Lung (tissue), 12 donors: ENCODE measurements around the gene ZDHHC7. TPM values are rescaled to one million over a fixed set of nuclear protein-coding genes. Genes with fewer than 3 reads are reported as not detected.

Experiments used
- ATAC-seq: fragments of 200-7000 bp; cut with Tn5 transposase; one replicate; pipeline ENCODE4 v1.9.1; 2020; ENCODE audit warnings: moderate number of reproducible peaks; ENCODE audit not compliant: insufficient read depth, low FRiP score
- DNase-seq, 3 donors: peaks; one replicate each; pipeline ENCODE4 v3.0.0-alpha.2; 2013 to 2017
- H3K27ac ChIP-seq, 2 donors: one replicate each; pipeline ENCODE4 v1.5.1; 2013; ENCODE audit warnings: mild to moderate bottlenecking in 2 of 2, moderate library complexity in 2 of 2, control low read depth in 1 of 2, inconsistent platforms in 1 of 2, low read depth in 1 of 2, low read length in 1 of 2
- H3K27me3 ChIP-seq, 3 donors: one replicate each; pipeline ENCODE4 v1.5.1; 2013; ENCODE audit warnings: low read length in 2 of 3; ENCODE audit not compliant: control insufficient read depth in 3 of 3, insufficient read depth in 3 of 3
- H3K36me3 ChIP-seq, 4 donors: one replicate each; pipeline ENCODE4 v1.5.1; 2013; ENCODE audit warnings: low read length in 4 of 4, mild to moderate bottlenecking in 1 of 4, moderate library complexity in 1 of 4; ENCODE audit not compliant: control insufficient read depth in 4 of 4, insufficient read depth in 4 of 4
- H3K4me1 ChIP-seq, 5 donors: one replicate each; pipeline ENCODE4 v1.5.1; 2013; ENCODE audit warnings: low read length in 5 of 5, mild to moderate bottlenecking in 2 of 5, moderate library complexity in 1 of 5; ENCODE audit not compliant: control insufficient read depth in 5 of 5, insufficient read depth in 5 of 5
- H3K4me3 ChIP-seq: one replicate; pipeline ENCODE4 v1.5.1; 2013; ENCODE audit warnings: mild to moderate bottlenecking, control low read depth, moderate library complexity
- H3K9ac ChIP-seq, 2 donors: one replicate each; pipeline ENCODE4 v1.5.1; 2013; ENCODE audit warnings: low read length in 2 of 2, control low read depth in 1 of 2; ENCODE audit not compliant: insufficient read depth in 1 of 2
- H3K9me3 ChIP-seq, 4 donors: one replicate each; pipeline ENCODE4 v1.5.1; 2013; ENCODE audit warnings: low read length in 3 of 4, mild to moderate bottlenecking in 1 of 4, moderate library complexity in 1 of 4; ENCODE audit not compliant: control insufficient read depth in 4 of 4, insufficient read depth in 3 of 4
- WGBS, 2 donors: extraction: QIAGEN DNeasy Blood & Tissue Kit; methylation state at CpG; one replicate each; pipeline ENCODE4 v1.1.7; 2013; 5-methylcytosine and 5-hydroxymethylcytosine counted together
- polyA plus RNA-seq, 2 donors: library from polyadenylated mRNA; stranded (reverse); fragments of 200-250 nt; gene quantifications; one replicate each; pipeline ENCODE4 v1.2.1, GENCODE V29; 2013
- total RNA-seq, 2 donors: library from RNA; depleted of rRNA in 1 of 2; stranded (reverse); fragments of >200 nt in 1 of 2; gene quantifications; one replicate each; pipeline ENCODE4 v1.2.1, GENCODE V29; 2014 to 2021
- TF ChIP-seq, protein P1 (sequence below): IDR thresholded peaks from 2 replicates; pipeline ENCODE4 v1.5.1; 2012; ENCODE audit warnings: mild to moderate bottlenecking; ENCODE audit errors: control extremely low read depth, extremely low read depth
- donor health status: control.
- donor health status: control.
- donor health status: Bipolar disorder and iron deficiency.
- donor health status: healthy.
- donor health status: DM: yes; HTN: yes; CAD: no.

ZDHHC7 gene
- total and polyA plus RNA-seq, 4 donors = 23.6 to 61.1 (median 45.4) TPM

DNA sequence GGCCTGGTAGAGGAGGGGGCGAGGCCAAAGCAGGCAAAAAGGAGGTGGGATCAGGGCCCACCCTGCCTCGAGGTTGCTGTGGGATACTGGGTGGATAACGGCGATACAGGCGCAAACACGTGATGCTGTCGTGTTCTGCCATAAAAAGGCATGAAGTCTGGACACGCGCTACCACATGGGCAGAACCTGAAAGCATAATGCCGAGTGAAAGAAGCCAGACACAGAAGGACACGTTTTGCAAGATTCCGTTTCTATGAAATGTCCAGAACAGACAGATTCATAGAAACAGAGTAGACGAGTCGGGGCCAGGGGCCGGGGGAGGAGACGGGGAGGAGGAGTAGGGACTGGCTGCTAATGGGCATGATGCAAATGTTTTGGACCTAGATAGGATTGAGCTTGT is 43.5 kb downstream of the ZDHHC7 start:
- Histone ChIP-seq H3K36me3 (no peaks in the 10 kb centered on the region), H3K9ac (no peak overlapping the region), H3K27me3 (no peaks in the 10 kb centered on the region), H3K4me1 (no peaks in the 10 kb centered on the region), H3K4me3 (no peak overlapping the region), H3K27ac (no peak overlapping the region), H3K9me3 (no peaks in the 10 kb centered on the region)
- 84 to 89% methylated on average over 16 of the region's 16 CpGs for WGBS, 2 donors
- DNase-seq (peak in 1 of 3 donors; percentile 39), ATAC-seq (no peak)
- TF ChIP-seq, protein P1, sequence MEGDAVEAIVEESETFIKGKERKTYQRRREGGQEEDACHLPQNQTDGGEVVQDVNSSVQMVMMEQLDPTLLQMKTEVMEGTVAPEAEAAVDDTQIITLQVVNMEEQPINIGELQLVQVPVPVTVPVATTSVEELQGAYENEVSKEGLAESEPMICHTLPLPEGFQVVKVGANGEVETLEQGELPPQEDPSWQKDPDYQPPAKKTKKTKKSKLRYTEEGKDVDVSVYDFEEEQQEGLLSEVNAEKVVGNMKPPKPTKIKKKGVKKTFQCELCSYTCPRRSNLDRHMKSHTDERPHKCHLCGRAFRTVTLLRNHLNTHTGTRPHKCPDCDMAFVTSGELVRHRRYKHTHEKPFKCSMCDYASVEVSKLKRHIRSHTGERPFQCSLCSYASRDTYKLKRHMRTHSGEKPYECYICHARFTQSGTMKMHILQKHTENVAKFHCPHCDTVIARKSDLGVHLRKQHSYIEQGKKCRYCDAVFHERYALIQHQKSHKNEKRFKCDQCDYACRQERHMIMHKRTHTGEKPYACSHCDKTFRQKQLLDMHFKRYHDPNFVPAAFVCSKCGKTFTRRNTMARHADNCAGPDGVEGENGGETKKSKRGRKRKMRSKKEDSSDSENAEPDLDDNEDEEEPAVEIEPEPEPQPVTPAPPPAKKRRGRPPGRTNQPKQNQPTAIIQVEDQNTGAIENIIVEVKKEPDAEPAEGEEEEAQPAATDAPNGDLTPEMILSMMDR = no peak

DNA sequence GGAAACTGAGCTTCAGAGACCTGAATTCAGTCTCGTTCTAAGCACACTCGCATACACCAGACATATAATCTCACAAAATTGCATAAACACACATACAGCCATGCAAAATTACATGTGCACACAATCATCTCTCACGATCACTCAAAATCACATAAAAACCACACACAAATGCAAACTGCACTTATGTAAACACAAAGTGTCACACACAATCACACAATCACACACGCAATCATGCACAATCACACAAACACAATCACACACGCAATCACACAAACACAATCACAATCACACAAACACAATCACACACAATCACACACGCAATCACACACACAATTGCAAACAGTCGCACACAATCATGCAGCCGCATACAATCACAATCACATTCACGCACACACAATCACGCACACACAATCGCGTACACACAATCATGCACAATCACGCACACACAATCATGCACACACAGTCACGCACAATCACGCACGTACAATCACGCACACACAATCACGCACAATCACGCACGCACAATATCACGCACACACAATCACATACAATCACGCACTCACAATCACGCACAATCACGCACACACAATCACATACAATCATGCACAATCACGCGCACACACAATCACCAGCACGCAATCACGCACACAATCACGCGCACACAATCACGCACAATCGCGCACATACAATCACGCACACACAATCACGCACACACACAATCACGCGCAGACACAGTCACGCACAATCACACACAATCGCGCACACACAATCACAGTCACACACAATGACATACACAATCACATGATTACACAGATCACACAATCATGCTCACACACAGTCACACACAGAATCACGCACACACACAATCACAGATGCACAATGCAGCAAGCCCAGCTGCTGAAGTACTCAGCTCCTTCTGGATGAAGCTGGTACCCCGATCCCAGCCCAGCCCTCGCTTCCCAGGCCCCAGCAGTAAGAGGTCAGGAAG is 45.6 kb downstream of the ZDHHC7 start:
- no peak overlapping the region for H3K27ac ChIP-seq
- no peaks in the 10 kb centered on the region for H3K27me3 ChIP-seq
- WGBS, 2 donors = 89 to 91% methylated on average over 43 of the region's 43 CpGs
- no peaks in the 10 kb centered on the region for H3K36me3 ChIP-seq
- TF ChIP-seq, protein P1 = no peak
- no peaks in the 10 kb centered on the region for H3K4me1 ChIP-seq
- DNase-seq = no peak
- no peak for ATAC-seq
- H3K9me3 ChIP-seq = no peaks in the 10 kb centered on the region
- H3K9ac ChIP-seq = no peak overlapping the region
- H3K4me3 ChIP-seq = no peak overlapping the region

DNA sequence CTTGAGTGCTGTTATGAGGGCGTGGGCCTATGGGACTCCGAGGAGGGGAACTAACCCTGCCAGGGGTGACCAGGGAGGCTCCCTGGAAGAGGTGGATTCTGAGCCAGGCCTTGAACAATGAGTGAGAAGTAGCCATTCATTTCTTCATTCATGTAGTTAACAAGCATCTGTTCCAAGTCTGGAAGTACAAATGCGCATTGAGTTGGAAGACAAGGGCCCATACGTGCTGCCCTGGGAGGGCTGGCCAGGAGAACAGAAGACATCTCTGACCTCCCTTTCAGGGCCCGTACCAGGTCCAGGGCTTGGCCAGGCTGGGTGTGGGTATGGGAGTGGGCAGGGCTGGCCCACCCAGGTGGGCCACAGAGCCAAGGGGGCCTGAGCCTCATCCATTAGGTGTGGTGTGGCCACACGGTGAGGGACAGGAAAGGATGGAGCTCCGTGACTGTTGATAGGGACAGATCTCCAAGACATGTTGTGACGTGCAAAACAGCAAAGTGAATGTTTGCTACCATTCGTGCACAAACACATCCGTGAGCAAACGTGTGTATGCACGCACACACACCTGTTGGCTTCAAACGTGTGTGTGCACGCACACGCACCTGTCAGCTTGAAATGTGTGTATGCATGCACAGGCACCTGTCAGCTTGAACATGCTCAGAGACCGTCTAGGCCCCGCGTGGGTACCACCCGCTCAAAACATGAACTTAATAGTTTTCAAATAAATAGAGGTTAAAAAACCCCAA is 46.8 kb downstream of the ZDHHC7 start:
- no peak overlapping the region for H3K27ac ChIP-seq
- no peaks in the 10 kb centered on the region for H3K4me1 ChIP-seq
- H3K9me3 ChIP-seq = no peaks in the 10 kb centered on the region
- no peak overlapping the region for H3K4me3 ChIP-seq
- TF ChIP-seq, protein P1 = no peak
- DNase-seq = no peak
- no peak for ATAC-seq
- H3K9ac ChIP-seq = no peak overlapping the region
- WGBS, 2 donors = 93% methylated on average over 19 of the region's 19 CpGs
- no peaks in the 10 kb centered on the region for H3K27me3 ChIP-seq
- H3K36me3 ChIP-seq = no peaks in the 10 kb centered on the region
